H9 (cell line): Measurements from ENCODE around the gene RARS2. TPM values are rescaled to one million over a fixed set of nuclear protein-coding genes. Genes with fewer than 3 reads are reported as not detected.

ENCODE experiments used
- DNase-seq: peaks from one replicate; pipeline ENCODE4 v3.0.0-alpha.2; 2017
- H2AFZ ChIP-seq: one replicate; pipeline ENCODE4 v1.6.1; 2013; ENCODE audit warnings: mild to moderate bottlenecking, low read length, control low read depth, moderate library complexity
- H2AK5ac ChIP-seq: 2 replicates; pipeline ENCODE4 v1.6.1; 2013; ENCODE audit warnings: low read length, control low read depth, mixed read lengths; ENCODE audit not compliant: insufficient read length
- H2BK120ac ChIP-seq: one replicate; pipeline ENCODE4 v1.6.1; 2013; ENCODE audit warnings: low read depth, mild to moderate bottlenecking, low read length, control low read depth, inconsistent platforms; ENCODE audit not compliant: poor library complexity, severe bottlenecking
- H2BK12ac ChIP-seq: 2 replicates; pipeline ENCODE4 v1.6.1; 2013; ENCODE audit warnings: low read length, control low read depth, mixed read lengths, low read depth; ENCODE audit not compliant: insufficient read length
- H2BK15ac ChIP-seq: 2 replicates; pipeline ENCODE4 v1.6.1; 2013; ENCODE audit warnings: low read depth, low read length, control low read depth
- H2BK20ac ChIP-seq: one replicate; pipeline ENCODE4 v1.6.1; 2013; ENCODE audit warnings: low read depth, mild to moderate bottlenecking, low read length, control low read depth, inconsistent platforms; ENCODE audit not compliant: poor library complexity, severe bottlenecking
- H2BK5ac ChIP-seq: 2 replicates; pipeline ENCODE4 v1.6.1; 2013; ENCODE audit warnings: low read length, control low read depth, mixed read lengths; ENCODE audit not compliant: insufficient read length
- H3K14ac ChIP-seq: 2 replicates; pipeline ENCODE4 v1.6.1; 2013; ENCODE audit warnings: low read length, control low read depth; ENCODE audit not compliant: insufficient read depth
- H3K18ac ChIP-seq: 2 replicates; pipeline ENCODE4 v1.6.1; 2013; ENCODE audit warnings: low read depth, mild to moderate bottlenecking, mixed read lengths, low read length, control low read depth; ENCODE audit not compliant: insufficient read length
- H3K23ac ChIP-seq: 2 replicates; pipeline ENCODE4 v1.6.1; 2013; ENCODE audit warnings: low read length, control low read depth, mixed read lengths, low read depth; ENCODE audit not compliant: insufficient read length
- H3K23me2 ChIP-seq: 2 replicates; pipeline ENCODE4 v1.6.1; 2013; ENCODE audit warnings: low read depth, mild to moderate bottlenecking, mixed read lengths, low read length, control low read depth; ENCODE audit not compliant: insufficient read length, poor library complexity, severe bottlenecking
- H3K27ac ChIP-seq: 2 replicates; pipeline ENCODE4 v1.5.1; 2013; ENCODE audit warnings: low read length, control low read depth, mixed read lengths, low read depth; ENCODE audit not compliant: insufficient read length
- H3K27me3 ChIP-seq: 2 replicates; pipeline ENCODE4 v1.6.1; 2013; ENCODE audit warnings: low read length, control low read depth, inconsistent platforms; ENCODE audit not compliant: insufficient read depth
- H3K4ac ChIP-seq: 2 replicates; pipeline ENCODE4 v1.6.1; 2013; ENCODE audit warnings: low read depth, mild to moderate bottlenecking, control low read depth, inconsistent platforms, low read length, moderate library complexity
- H3K4me1 ChIP-seq: 2 replicates; pipeline ENCODE4 v1.6.1; 2013; ENCODE audit warnings: low read length, control low read depth, inconsistent platforms; ENCODE audit not compliant: insufficient read depth
- H3K4me2 ChIP-seq: 2 replicates; pipeline ENCODE4 v1.6.1; 2013; ENCODE audit warnings: low read length, control low read depth, mixed read lengths; ENCODE audit not compliant: insufficient read length, insufficient read depth
- H3K56ac ChIP-seq: 2 replicates; pipeline ENCODE4 v1.6.1; 2013; ENCODE audit warnings: low read depth, mild to moderate bottlenecking, mixed read lengths, low read length, control low read depth; ENCODE audit not compliant: insufficient read length
- H3K79me1 ChIP-seq: 2 replicates; pipeline ENCODE4 v1.6.1; 2013; ENCODE audit warnings: low read depth, mild to moderate bottlenecking, moderate library complexity, low read length, control low read depth, inconsistent platforms; ENCODE audit not compliant: insufficient read depth, poor library complexity, severe bottlenecking
- H3K79me2 ChIP-seq: 2 replicates; pipeline ENCODE4 v1.6.1; 2013; ENCODE audit warnings: low read length, control low read depth, inconsistent platforms; ENCODE audit not compliant: insufficient read depth
- H3K9ac ChIP-seq: 2 replicates; pipeline ENCODE4 v1.6.1; 2013; ENCODE audit warnings: low read length, control low read depth, mixed read lengths; ENCODE audit not compliant: insufficient read length; ENCODE audit errors: extremely low read depth
- H3K9me3 ChIP-seq: one replicate; pipeline ENCODE4 v1.6.1; 2013; ENCODE audit warnings: low read depth, low read length, inconsistent platforms; ENCODE audit not compliant: control insufficient read depth
- H3T11ph ChIP-seq: one replicate; pipeline ENCODE4 v1.6.1; 2013; ENCODE audit warnings: mild to moderate bottlenecking, low read length, control low read depth, inconsistent platforms
- H4K20me1 ChIP-seq: one replicate; pipeline ENCODE4 v1.6.1; 2013; ENCODE audit not compliant: control insufficient read depth, insufficient read length, insufficient read depth
- H4K5ac ChIP-seq: 2 replicates; pipeline ENCODE4 v1.6.1; 2013; ENCODE audit warnings: low read depth, mild to moderate bottlenecking, mixed read lengths, low read length, control low read depth; ENCODE audit not compliant: insufficient read length
- H4K8ac ChIP-seq: replicated peaks from 2 replicates; pipeline ENCODE4 v1.6.1; 2013; ENCODE audit warnings: low read length, control low read depth, mixed read lengths, low read depth; ENCODE audit not compliant: insufficient read length
- H4K91ac ChIP-seq: 2 replicates; pipeline ENCODE4 v1.6.1; 2013; ENCODE audit warnings: low read depth, mild to moderate bottlenecking, moderate library complexity, mixed read lengths, low read length, control low read depth; ENCODE audit not compliant: insufficient read length
- H3K27ac Mint-ChIP-seq, 3 experiments: 2 replicates in 2 of 3; 3 replicates in 1 of 3; pipeline ENCODE4 v1.8.0; 2020 to 2021; ENCODE audit warnings: mixed read lengths in 3 of 3, mild to moderate bottlenecking in 1 of 3, moderate library complexity in 1 of 3
- H3K27me3 Mint-ChIP-seq: 2 replicates; pipeline ENCODE4 v1.8.0; 2021; ENCODE audit warnings: low read depth, mild to moderate bottlenecking, moderate library complexity, mixed read lengths
- H3K36me3 Mint-ChIP-seq, 3 experiments: 2 replicates in 2 of 3; 3 replicates in 1 of 3; pipeline ENCODE4 v1.8.0; 2020 to 2021; ENCODE audit warnings: low read depth in 3 of 3, mixed read lengths in 3 of 3; ENCODE audit not compliant: insufficient read depth in 1 of 3
- H3K4me1 Mint-ChIP-seq, 2 experiments: 2 replicates each; pipeline ENCODE4 v1.8.0; 2020; ENCODE audit warnings: mixed read lengths in 2 of 2
- H3K4me3 Mint-ChIP-seq, 2 experiments: 2 replicates in 1 of 2; 3 replicates in 1 of 2; pipeline ENCODE4 v1.8.0; 2020 to 2021; ENCODE audit warnings: mild to moderate bottlenecking in 2 of 2, mixed read lengths in 2 of 2, moderate library complexity in 1 of 2
- H3K9me3 Mint-ChIP-seq, 2 experiments: 2 replicates in 1 of 2; 3 replicates in 1 of 2; pipeline ENCODE4 v1.8.0; 2020; ENCODE audit warnings: mild to moderate bottlenecking in 2 of 2, mixed read lengths in 2 of 2, moderate library complexity in 1 of 2
- CTCF ChIP-seq: fragments of 200-600 bp; sonication (generic); conservative IDR thresholded peaks from 3 replicates; pipeline ENCODE4 v1.8.0; 2021; ENCODE audit warnings: antibody characterized with exemption, mild to moderate bottlenecking
- WGBS: extraction: QIAGEN DNeasy Blood & Tissue Kit; methylation state at CpG from one replicate; pipeline ENCODE4 v1.1.7; 2013; ENCODE audit warnings: missing lambda C conversion rate, low lambda C conversion rate, mixed read lengths; ENCODE audit not compliant: insufficient read length; ENCODE audit errors: extremely low coverage; 5-methylcytosine and 5-hydroxymethylcytosine counted together
- total RNA-seq: library from RNA; stranded (reverse); gene quantifications from 2 replicates; pipeline ENCODE4 v1.2.1, GENCODE V29; 2021

Gene RARS2
- total RNA-seq, 1 experiment from 2014 or later, result 45.1 TPM

GRCh38 chr6:87586371-87587077 lies 3.3 kb downstream of the RARS2 start:
- Mint-ChIP-seq H3K27me3 (no peaks in the 10 kb centered on the region), H3K9me3 (no peaks in the 10 kb centered on the region; a peak in 1 of 5 replicates), H3K4me1 (peaks cover 18 to 24% of the 10 kb centered on the region in 2 experiments), H3K4me3 (no peak overlapping the region), H3K36me3 (peaks cover 25 to 37% (median 37%) of the 10 kb centered on the region in 3 experiments), H3K27ac (no peak overlapping the region)
- Histone ChIP-seq H2BK120ac (no peak overlapping the region), H3K14ac (no peak overlapping the region), H2BK12ac (no peak overlapping the region), H4K8ac (no peak overlapping the region), H3K27me3 (no peaks in the 10 kb centered on the region), H4K20me1 (no peaks in the 10 kb centered on the region), H2BK15ac (no peak overlapping the region), H2BK5ac (no peak overlapping the region), H3K18ac (no peak overlapping the region), H3K23ac (no peak overlapping the region), H4K5ac (no peak overlapping the region), H2AFZ (no peak overlapping the region), H3K56ac (no peak overlapping the region), H3K79me1 (no peaks in the 10 kb centered on the region), H3K23me2 (peaks cover 7% of the 10 kb centered on the region), H3K27ac (no peak overlapping the region), H3T11ph (no peak overlapping the region), H3K9me3 (no peaks in the 10 kb centered on the region), H3K4ac (no peak overlapping the region), H3K79me2 (peaks cover 43% of the 10 kb centered on the region), H2BK20ac (no peak overlapping the region), H3K4me2 (no peak overlapping the region), H3K9ac (no peak overlapping the region), H2AK5ac (no peak overlapping the region), H3K4me1 (peaks cover 4% of the 10 kb centered on the region), H4K91ac (no peak overlapping the region)
- no CpG with 5 or more reads among the region's 8 CpGs for WGBS
- no peak for TF ChIP-seq CTCF
- DNase-seq, result no peak
